PC-9 (cell line): ENCODE measurements around the gene KCNQ1OT1. TPM values are rescaled to one million over a fixed set of nuclear protein-coding genes. Genes with fewer than 3 reads are reported as not detected.

Source experiments
- BruUV-seq: library from RNA; stranded (reverse); fragments of 400-500 nt; replicated peaks from 2 replicates; lab custom pipeline; 2021; lab: Mats Ljungman, UMichigan
- CTCF ChIA-PET: fragments of 300-600 bp; sonication (Branson Sonifier 250); formaldehyde crosslinking; loops from one replicate; lab custom pipeline; 2022; ENCODE audit warnings: antibody characterized with exemption; lab: Charles Lee
- POLR2A ChIA-PET: fragments of 300-600 bp; sonication (Branson Sonifier 250); formaldehyde crosslinking; loops from one replicate; lab custom pipeline; 2022; ENCODE audit warnings: antibody characterized with exemption; ENCODE audit not compliant: unreplicated experiment; lab: Charles Lee
- DNase-seq, 2 experiments: peaks; one replicate each; pipeline versions ENCODE4 v3.0.0 to v3.0.0-alpha.2; 2015 to 2022; ENCODE audit warnings: mixed read lengths in 1 of 2
- H2AFZ ChIP-seq: fragments of 200-600 bp; sonication (generic); 2 replicates; pipeline ENCODE4 v1.8.1; 2017; ENCODE audit warnings: antibody characterized with exemption
- H3F3A ChIP-seq: fragments of 200-600 bp; sonication (generic); 2 replicates; pipeline ENCODE4 v1.8.1; 2017; ENCODE audit warnings: antibody characterized with exemption, mild to moderate bottlenecking, low read depth; ENCODE audit not compliant: insufficient read depth
- H3K27ac ChIP-seq: fragments of 200-600 bp; sonication (generic); 2 replicates; pipeline ENCODE4 v1.6.1; 2016; ENCODE audit warnings: mixed run types
- H3K27me3 ChIP-seq: fragments of 200-600 bp; sonication (generic); 2 replicates; pipeline ENCODE4 v1.6.1; 2016; ENCODE audit warnings: low read depth, mixed run types; ENCODE audit not compliant: insufficient read depth
- H3K36me3 ChIP-seq: fragments of 200-600 bp; sonication (generic); 2 replicates; pipeline ENCODE4 v1.6.1; 2016; ENCODE audit warnings: low read depth, mixed run types
- H3K4me1 ChIP-seq: fragments of 200-600 bp; sonication (generic); replicated peaks from 2 replicates; pipeline ENCODE4 v1.6.1; 2016; ENCODE audit warnings: mixed run types; ENCODE audit not compliant: insufficient read depth
- H3K4me2 ChIP-seq: fragments of 200-600 bp; sonication (generic); 2 replicates; pipeline ENCODE4 v1.6.1; 2017; ENCODE audit warnings: mixed run types
- H3K4me3 ChIP-seq: fragments of 200-600 bp; sonication (generic); 2 replicates; pipeline ENCODE4 v1.6.1; 2016; ENCODE audit warnings: mixed run types
- H3K79me2 ChIP-seq: fragments of 200-600 bp; sonication (generic); 2 replicates; pipeline ENCODE4 v1.6.1; 2017; ENCODE audit warnings: low read depth, mixed run types
- H3K9me2 ChIP-seq: fragments of 200-600 bp; sonication (generic); 2 replicates; pipeline ENCODE4 v1.8.1; 2017; ENCODE audit warnings: mild to moderate bottlenecking; ENCODE audit not compliant: insufficient read depth
- H3K9me3 ChIP-seq: fragments of 200-600 bp; sonication (generic); 2 replicates; pipeline ENCODE4 v1.8.1; 2016; ENCODE audit warnings: low read depth; ENCODE audit not compliant: insufficient read depth
- H4K20me1 ChIP-seq: fragments of 200-600 bp; sonication (generic); 2 replicates; pipeline ENCODE4 v1.8.1; 2017; ENCODE audit not compliant: insufficient read depth
- CTCF ChIP-seq: fragments of 200-600 bp; sonication (generic); conservative IDR thresholded peaks from 2 replicates; pipeline ENCODE4 v1.6.1; 2017; ENCODE audit warnings: mixed run types, antibody characterized with exemption, mild to moderate bottlenecking, moderate library complexity
- EZH2 ChIP-seq: fragments of 200-600 bp; sonication (generic); IDR thresholded peaks from 2 replicates; pipeline ENCODE4 v1.8.0; 2017; ENCODE audit warnings: antibody characterized with exemption, low read depth
- intact Hi-C: fragments of 100-400 bp; cut with micrococcal nuclease; formaldehyde crosslinking; loops from one replicate; pipeline ENCODE4 v1.10.0; 2022; ENCODE audit not compliant: unreplicated experiment
- total RNA-seq: library from RNA; stranded (reverse); gene quantifications from 2 replicates; pipeline ENCODE4 v1.2.3, GENCODE V29; 2021

The KCNQ1OT1 gene
- total RNA-seq, 1 experiment from 2014 or later: 3.4 TPM

- intact Hi-C loops: no loop called here
- no peaks in the 10 kb centered on the region for H4K20me1 ChIP-seq
- no peaks in the 10 kb centered on the region for H3K9me3 ChIP-seq
- H3K4me1 ChIP-seq: no peaks in the 10 kb centered on the region
- no peak overlapping the region for H3K27ac ChIP-seq
- no peaks in the 10 kb centered on the region for H3F3A ChIP-seq
- H3K79me2 ChIP-seq: no peaks in the 10 kb centered on the region
- no peak overlapping the region for H3K4me3 ChIP-seq
- H3K27me3 ChIP-seq: no peaks in the 10 kb centered on the region
- H3K4me2 ChIP-seq: no peak overlapping the region
- H3K9me2 ChIP-seq: no peaks in the 10 kb centered on the region
- no peaks in the 10 kb centered on the region for H3K36me3 ChIP-seq
- no peak overlapping the region for H2AFZ ChIP-seq
- POLR2A ChIA-PET: no interaction called here
- DNase-seq: no peak
- no TSS peak for BruUV-seq
- CTCF ChIA-PET: no interaction called here
- TF ChIP-seq CTCF (no peak), EZH2 (no peak)
Measured at GRCh38 chr11:2666401-2666741, 33.4 kb downstream of the KCNQ1OT1 start.

- Histone ChIP-seq H3K4me3 (no peak overlapping the region), H3K36me3 (no peaks in the 10 kb centered on the region), H3K4me2 (no peak overlapping the region), H3F3A (no peaks in the 10 kb centered on the region), H3K27ac (no peak overlapping the region), H4K20me1 (no peaks in the 10 kb centered on the region), H3K9me2 (no peaks in the 10 kb centered on the region), H3K79me2 (no peaks in the 10 kb centered on the region), H2AFZ (no peak overlapping the region), H3K9me3 (no peaks in the 10 kb centered on the region), H3K4me1 (no peaks in the 10 kb centered on the region), H3K27me3 (no peaks in the 10 kb centered on the region)
- ChIA-PET POLR2A (no interaction called here), CTCF (no interaction called here)
- intact Hi-C loops: no loop called here
- DNase-seq: no peak
- no TSS peak for BruUV-seq
- TF ChIP-seq EZH2: no peak
- no peak for TF ChIP-seq CTCF
Measured at GRCh38 chr11:2665526-2666400, 34.0 kb downstream of the KCNQ1OT1 start.

- H3K9me3 ChIP-seq: peaks cover 4% of the 10 kb centered on the region; the same call in 1 of the 2 replicates
- no peak overlapping the region for H3K4me3 ChIP-seq
- H3K27ac ChIP-seq: no peak overlapping the region
- no peak overlapping the region for H2AFZ ChIP-seq
- POLR2A ChIA-PET: interaction anchor here (0.6 kb wide), 1 partner anchor 64 kb away, joined by 4 read pairs; no protein-coding TSS in a partner anchor
- H3K4me1 ChIP-seq: no peaks in the 10 kb centered on the region
- CTCF ChIA-PET: no interaction called here
- no peak for DNase-seq
- H3K79me2 ChIP-seq: no peaks in the 10 kb centered on the region
- no peaks in the 10 kb centered on the region for H4K20me1 ChIP-seq
- H3K36me3 ChIP-seq: no peaks in the 10 kb centered on the region
- no peaks in the 10 kb centered on the region for H3F3A ChIP-seq
- no peak overlapping the region for H3K4me2 ChIP-seq
- no TSS peak for BruUV-seq
- intact Hi-C loops: no loop called here
- no peaks in the 10 kb centered on the region for H3K27me3 ChIP-seq
- H3K9me2 ChIP-seq: no peaks in the 10 kb centered on the region
- TF ChIP-seq EZH2: no peak
- no peak for TF ChIP-seq CTCF
Measured at GRCh38 chr11:2664791-2665525, 34.8 kb downstream of the KCNQ1OT1 start.
